Stimulated activated naive B cell treated with anti-CD40 and anti-IgM and Interleukin-4, amounts not matched to agents 10 μg/mL and 1 μg/mL and 100 μg/mL, for 72 hours (primary cell): ENCODE results near the gene TBL2.
A peak's percentile ranks its signal among the peaks of the same experiment; 100 is the strongest.
"Not testable (repeated sequence)": the region's sequence is repeated elsewhere in the genome, so short reads cannot be mapped to it uniquely, and the experiment has no call there.

Experiments used
- ATAC-seq, 2 donors: fragments of 150-1000 bp; cut with Tn5 transposase; replicated peaks; 2 replicates each; pipeline ENCODE4 v1.10.0; 2021; ENCODE audit warnings: moderate library complexity in 1 of 2
- DNase-seq: peaks from one replicate; pipeline ENCODE4 v3.0.0; 2021
- H3K27ac Mint-ChIP-seq: one replicate; pipeline ENCODE4 v1.8.0; 2022; ENCODE audit warnings: mild to moderate bottlenecking, mixed read lengths
- H3K27me3 Mint-ChIP-seq, 2 donors: one replicate each; pipeline ENCODE4 v1.8.0; 2022; ENCODE audit warnings: mixed read lengths in 2 of 2
- H3K36me3 Mint-ChIP-seq, 2 donors: one replicate each; pipeline ENCODE4 v1.8.0; 2022; ENCODE audit warnings: mixed read lengths in 2 of 2, mild to moderate bottlenecking in 1 of 2
- H3K4me1 Mint-ChIP-seq, 2 donors: one replicate each; pipeline ENCODE4 v1.8.0; 2022; ENCODE audit warnings: mixed read lengths in 2 of 2, mild to moderate bottlenecking in 1 of 2
- H3K4me3 Mint-ChIP-seq, 2 donors: one replicate each; pipeline ENCODE4 v1.8.0; 2022; ENCODE audit warnings: mild to moderate bottlenecking in 2 of 2, mixed read lengths in 2 of 2, moderate library complexity in 1 of 2
- H3K9me3 Mint-ChIP-seq, 2 donors: one replicate each; pipeline ENCODE4 v1.8.0; 2022; ENCODE audit warnings: mixed read lengths in 2 of 2, mild to moderate bottlenecking in 1 of 2

The TBL2 gene

DNA sequence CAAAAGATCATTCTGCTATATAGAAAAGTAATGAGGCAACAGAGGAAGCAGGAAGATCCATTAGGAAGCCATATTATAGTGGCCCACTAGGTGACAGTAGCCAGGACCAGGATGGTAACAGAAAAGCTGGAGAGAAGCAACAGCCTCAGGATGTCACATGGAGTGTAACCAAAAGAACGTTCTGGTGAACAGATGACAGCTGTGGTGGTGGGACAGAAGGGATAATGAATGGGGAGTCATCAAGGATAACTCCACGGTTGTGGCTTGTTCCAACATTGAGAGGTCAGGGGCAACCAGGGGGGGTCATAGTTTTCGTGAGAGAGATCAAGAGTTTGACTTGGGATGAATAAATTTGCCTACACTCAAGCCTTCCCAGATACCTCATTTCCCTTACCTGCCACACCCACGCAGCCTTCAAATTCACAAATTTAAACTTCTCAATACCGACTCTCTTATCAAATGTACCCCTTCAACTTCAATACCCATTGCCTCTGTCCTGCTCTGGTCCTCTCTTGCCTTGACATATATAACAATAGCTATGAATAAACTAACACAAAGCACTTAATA is 9.3 kb downstream of the TBL2 start:
- peak overlapping the region; percentile 14 for H3K27ac Mint-ChIP-seq
- peaks cover 9 to 12% of the 10 kb centered on the region in 2 donors for H3K4me1 Mint-ChIP-seq
- no peaks in the 10 kb centered on the region for H3K27me3 Mint-ChIP-seq
- ATAC-seq (no peak), DNase-seq (no peak)
- H3K4me3 Mint-ChIP-seq, result no peak overlapping the region
- peaks cover 37 to 38% of the 10 kb centered on the region in 2 donors for H3K36me3 Mint-ChIP-seq
- no peaks in the 10 kb centered on the region for H3K9me3 Mint-ChIP-seq

DNA sequence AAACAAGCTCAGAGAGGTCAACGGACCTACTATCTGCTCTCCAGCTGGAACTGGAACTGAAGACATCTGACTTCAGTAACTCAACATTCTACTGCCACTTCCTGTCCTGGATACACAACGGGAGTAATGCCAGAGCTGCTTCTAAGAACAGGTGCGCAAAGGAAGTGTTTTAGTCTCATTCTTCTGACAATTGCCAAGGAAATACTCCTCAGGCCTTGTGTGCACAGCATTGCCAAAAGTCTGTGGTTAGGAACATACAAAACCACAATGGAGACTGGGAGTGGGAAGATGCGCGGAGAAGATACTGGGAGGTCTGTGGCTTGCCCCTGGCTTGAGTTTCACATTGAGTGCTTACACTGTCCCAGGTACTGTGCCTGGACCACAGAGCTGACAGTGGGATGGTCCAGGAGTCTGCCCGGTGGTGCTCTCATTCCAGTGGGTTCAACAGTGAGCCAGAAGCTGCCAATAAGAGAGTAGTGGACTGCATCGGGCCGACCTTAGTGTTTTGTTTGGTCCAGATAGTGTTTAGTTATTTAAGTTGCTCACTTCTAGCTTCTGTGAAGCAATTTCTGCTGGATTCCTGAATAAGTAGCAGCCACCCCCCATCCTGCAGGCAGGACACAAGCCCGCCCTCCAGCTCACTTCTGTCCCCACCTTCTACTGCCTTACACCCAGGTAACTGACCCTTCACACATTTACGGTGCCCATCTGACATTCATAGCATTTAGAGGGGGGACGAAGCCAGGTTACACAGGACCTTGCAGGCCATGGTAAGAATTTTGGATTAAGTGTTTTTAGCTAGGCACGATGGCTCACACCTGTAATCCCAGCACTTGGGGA is 10.3 kb downstream of the TBL2 start:
- ATAC-seq (no peak), DNase-seq (no peak)
- Mint-ChIP-seq H3K36me3 (peaks cover 30 to 34% of the 10 kb centered on the region in 2 donors), H3K4me1 (peaks cover 7 to 12% of the 10 kb centered on the region in 2 donors), H3K9me3 (no peaks in the 10 kb centered on the region), H3K27ac (no peak overlapping the region), H3K4me3 (no peak overlapping the region), H3K27me3 (no peaks in the 10 kb centered on the region)

GRCh38 chr7:73567140-73567539 is 11.2 kb downstream of the TBL2 start:
- no peaks in the 10 kb centered on the region for H3K27me3 Mint-ChIP-seq
- H3K4me3 Mint-ChIP-seq, result no peak overlapping the region
- no peaks in the 10 kb centered on the region for H3K9me3 Mint-ChIP-seq
- no peak overlapping the region for H3K27ac Mint-ChIP-seq
- no peak for ATAC-seq
- H3K4me1 Mint-ChIP-seq, result peaks cover 7 to 12% of the 10 kb centered on the region in 2 donors
- H3K36me3 Mint-ChIP-seq, result peaks cover 22 to 25% of the 10 kb centered on the region in 2 donors
- DNase-seq, result no peak

DNA sequence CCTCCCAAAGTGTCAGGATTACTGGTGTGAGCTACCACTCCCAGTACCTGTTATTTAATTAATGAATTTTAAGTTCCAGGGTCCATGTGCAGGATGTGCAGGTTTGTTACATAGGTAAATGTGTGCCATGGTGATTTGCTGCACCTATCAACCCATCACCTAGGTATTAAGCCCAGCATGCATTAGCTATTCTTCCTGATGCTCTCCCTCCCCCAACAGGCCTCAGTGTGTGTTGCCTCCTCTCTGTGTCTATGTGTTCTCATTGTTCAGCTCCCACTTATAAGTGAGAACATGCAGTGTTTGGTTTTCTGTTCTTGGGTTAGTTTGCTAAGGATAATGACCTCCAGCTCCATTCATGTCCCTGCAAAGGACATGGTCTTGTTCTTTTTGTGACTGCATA is 11.9 kb downstream of the TBL2 start:
- H3K36me3 Mint-ChIP-seq, result peaks cover 21 to 22% of the 10 kb centered on the region in 2 donors
- not testable (repeated sequence) for H3K27me3 Mint-ChIP-seq, DNase-seq, H3K9me3 Mint-ChIP-seq, H3K27ac Mint-ChIP-seq
- H3K4me1 Mint-ChIP-seq, result peaks cover 7 to 12% of the 10 kb centered on the region in 2 donors
- H3K4me3 Mint-ChIP-seq, result peak overlapping the region; percentile 31 to 71
- peak; percentile 31 to 49 for ATAC-seq

DNA sequence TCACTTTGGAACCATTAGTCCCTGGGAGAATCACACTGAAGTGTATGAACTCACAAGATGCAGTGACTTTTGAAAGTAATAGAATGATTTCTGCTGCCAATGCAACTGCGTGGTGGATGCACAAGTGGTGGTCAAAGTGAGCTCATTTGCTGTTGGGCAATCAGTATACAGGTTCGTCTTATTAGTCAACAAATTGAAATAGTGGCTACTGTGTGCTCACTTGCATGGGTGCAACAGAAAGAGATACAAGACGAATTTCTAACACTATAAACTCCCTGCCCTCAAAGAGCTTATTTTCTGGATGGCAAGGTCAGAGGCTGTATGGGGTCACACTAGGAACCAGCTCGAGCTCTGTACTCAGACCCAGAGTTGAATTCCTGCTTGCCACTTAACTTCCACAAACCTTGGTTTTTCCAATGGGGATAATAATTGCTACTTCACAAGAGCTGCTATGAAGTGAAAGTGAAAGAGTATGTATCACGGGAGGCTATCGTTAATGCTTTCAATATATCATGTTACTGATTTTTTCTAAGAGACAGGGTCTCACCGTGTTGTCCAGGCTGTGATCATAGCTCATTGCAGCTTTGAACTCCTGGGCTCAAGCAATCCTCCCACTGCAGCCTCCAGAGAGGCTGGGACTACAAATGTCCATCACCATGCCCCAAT is 12.6 kb downstream of the TBL2 start:
- Mint-ChIP-seq H3K27ac (no peak overlapping the region), H3K9me3 (no peaks in the 10 kb centered on the region), H3K36me3 (peaks cover 15 to 17% of the 10 kb centered on the region in 2 donors), H3K4me1 (peaks cover 8 to 12% of the 10 kb centered on the region in 2 donors), H3K27me3 (no peaks in the 10 kb centered on the region), H3K4me3 (peak overlapping the region; percentile 31 to 71)
- ATAC-seq (peak in 1 of 2 donors; percentile 33), DNase-seq (no peak)

GRCh38 chr7:73560109-73560835 is 18.1 kb downstream of the TBL2 start:
- Mint-ChIP-seq H3K9me3 (no peaks in the 10 kb centered on the region), H3K36me3 (peaks cover 5 to 6% of the 10 kb centered on the region in 2 donors), H3K4me1 (peaks cover 20 to 32% of the 10 kb centered on the region in 2 donors), H3K4me3 (no peak overlapping the region), H3K27me3 (peaks cover 0 to 5% of the 10 kb centered on the region in 2 donors), H3K27ac (no peak overlapping the region)
- ATAC-seq (no peak), DNase-seq (no peak)

DNA sequence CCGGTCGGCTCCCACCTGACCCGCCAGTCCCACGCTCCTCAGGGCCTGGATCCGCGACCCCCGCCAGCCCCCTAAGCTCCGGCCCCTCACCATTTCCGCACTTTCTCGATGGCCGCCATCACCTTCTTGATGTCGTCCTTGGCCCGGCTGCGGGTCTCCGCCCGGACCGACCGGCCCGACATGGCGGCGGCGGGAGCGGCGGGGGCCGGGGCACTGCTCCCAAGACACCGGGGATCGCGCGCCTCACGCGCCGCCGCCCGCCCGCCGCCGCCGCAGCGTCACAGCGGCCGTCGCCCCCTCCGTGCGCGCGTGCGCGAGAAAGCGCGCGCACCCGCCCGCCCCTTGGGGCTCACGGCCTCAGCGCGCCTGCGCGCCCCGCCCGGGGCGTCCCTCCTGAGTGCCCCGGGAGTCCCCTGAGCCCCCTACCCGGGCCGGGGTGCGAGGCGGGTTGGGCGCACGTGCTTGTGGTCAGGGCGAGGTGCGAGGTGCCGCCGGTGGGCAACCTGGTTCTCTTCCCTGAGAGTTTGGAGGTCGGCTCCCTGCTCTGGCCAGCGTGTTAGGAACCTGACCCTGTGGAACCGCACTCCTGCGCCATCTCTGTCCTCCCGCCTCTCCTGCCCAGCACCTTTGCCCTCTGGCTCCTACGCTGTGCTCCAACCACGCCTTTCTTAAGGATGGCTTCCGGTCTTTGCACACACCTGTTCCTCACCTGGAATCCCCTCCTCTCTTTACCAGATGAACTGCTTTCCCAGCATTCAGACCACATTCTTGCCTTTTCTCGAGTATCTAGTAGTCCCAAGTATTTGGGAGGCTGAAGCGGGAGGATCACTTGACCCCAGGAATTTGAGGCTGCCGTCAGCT is 20.8 kb downstream of the TBL2 start, which contains the start of gene BCL7B:
Gene BCL7B (minus strand): TSS at position 294 of the 861 bp plus-strand sequence. CDS start 112 bp downstream, at position 182.
- ATAC-seq (peak; percentile 57 to 75), DNase-seq (peak; percentile 79)
- Mint-ChIP-seq H3K9me3 (no peaks in the 10 kb centered on the region), H3K27me3 (peaks cover 0 to 5% of the 10 kb centered on the region in 2 donors), H3K4me1 (peaks cover 25 to 43% of the 10 kb centered on the region in 2 donors), H3K27ac (peak within 1 kb of the TSS; percentile 98), H3K36me3 (peaks cover 8 to 15% of the 10 kb centered on the region in 2 donors), H3K4me3 (peak within 1 kb of the TSS; percentile 93 to 94)

- DNase-seq (peak; percentile 91), ATAC-seq (peak; percentile 92)
- Mint-ChIP-seq H3K9me3 (no peaks in the 10 kb centered on the region), H3K4me3 (peak overlapping the region; percentile 93 to 94), H3K27ac (peak overlapping the region; percentile 98), H3K36me3 (peaks cover 9 to 18% of the 10 kb centered on the region in 2 donors), H3K4me1 (peaks cover 27 to 43% of the 10 kb centered on the region in 2 donors), H3K27me3 (peaks cover 0 to 5% of the 10 kb centered on the region in 2 donors)
These were observed 21.3 kb downstream of the TBL2 start for GRCh38 chr7:73557108-73557396.

DNA sequence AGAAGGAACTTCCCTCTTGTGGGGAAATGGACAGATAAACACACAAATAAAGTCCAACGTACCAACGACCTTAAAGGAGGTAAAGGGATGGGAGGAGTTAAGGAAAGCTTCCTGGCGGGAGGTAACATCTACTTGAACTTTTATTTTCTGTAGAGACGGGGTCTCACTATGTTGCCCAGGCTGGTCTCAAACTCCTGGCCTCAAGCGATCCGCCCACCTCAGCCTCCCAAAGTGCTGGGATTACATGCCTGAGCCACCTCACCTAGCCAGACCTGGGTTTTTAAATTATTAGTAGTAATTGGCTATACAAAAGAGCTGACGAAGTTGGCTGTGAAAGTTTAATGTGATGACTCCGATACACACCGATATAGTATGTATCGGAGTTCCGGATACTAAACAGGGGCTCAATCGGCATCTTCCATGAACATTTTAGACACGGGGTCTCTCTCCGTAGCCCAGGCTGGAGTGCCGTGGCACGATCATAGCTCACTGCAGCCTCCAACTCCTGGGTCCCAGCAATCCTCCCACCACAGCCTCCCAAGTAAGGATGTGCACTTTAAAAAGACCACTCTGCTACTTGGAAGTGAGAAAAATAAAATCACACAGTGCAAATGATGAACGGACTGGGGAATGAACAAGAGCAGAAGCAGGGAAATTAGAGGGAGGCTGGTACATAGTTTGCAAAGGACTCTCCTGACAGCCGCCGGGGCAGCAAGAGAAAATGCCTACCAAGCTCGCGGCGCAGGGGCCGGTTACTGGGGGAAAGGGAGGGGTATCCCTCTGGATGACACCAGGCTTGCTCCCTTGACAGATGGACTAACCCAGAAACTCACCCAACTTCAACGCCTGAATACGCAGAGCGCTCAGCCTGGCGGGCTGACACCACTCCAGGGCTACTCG is 21.9 kb downstream of the TBL2 start:
- DNase-seq (no peak), ATAC-seq (no peak)
- Mint-ChIP-seq H3K4me1 (peaks cover 28 to 43% of the 10 kb centered on the region in 2 donors), H3K27ac (peak overlapping the region; percentile 93), H3K27me3 (peaks cover 0 to 5% of the 10 kb centered on the region in 2 donors), H3K4me3 (peak overlapping the region; percentile 93 to 94), H3K36me3 (peaks cover 9 to 19% of the 10 kb centered on the region in 2 donors), H3K9me3 (no peaks in the 10 kb centered on the region)

DNA sequence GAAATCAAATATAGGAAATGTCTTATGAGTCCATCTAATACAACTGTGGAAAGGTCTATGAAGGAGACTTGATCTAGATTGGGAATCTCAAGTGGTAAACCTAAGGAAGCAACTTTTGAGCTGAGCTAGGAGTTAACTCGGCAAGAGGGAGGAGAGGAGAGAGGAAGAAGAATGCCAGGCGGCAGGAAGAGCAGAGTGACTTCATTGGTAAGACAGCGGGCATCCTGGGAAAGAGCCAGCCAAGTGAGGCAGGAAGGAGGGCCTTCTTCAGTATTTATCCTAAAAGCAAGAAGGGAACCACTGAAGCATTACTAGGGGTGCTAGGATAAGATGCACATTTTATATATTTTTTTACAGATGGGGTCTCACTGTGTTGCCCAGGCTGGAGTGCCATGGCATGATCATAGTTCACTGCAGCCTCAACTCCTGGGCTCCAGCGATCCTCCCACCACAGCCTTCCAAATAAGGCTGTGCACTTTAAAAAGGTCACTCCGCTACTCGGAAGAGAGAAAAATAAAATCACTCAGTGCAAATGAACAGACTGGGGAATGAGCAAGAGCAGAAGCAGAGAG is 22.9 kb downstream of the TBL2 start:
- H3K27ac Mint-ChIP-seq, result peak overlapping the region; percentile 82
- H3K36me3 Mint-ChIP-seq, result peaks cover 9 to 23% of the 10 kb centered on the region in 2 donors
- H3K4me1 Mint-ChIP-seq, result peaks cover 24 to 40% of the 10 kb centered on the region in 2 donors

GRCh38 chr7:73550093-73550492 is 28.3 kb downstream of the TBL2 start:
- H3K4me3 Mint-ChIP-seq, H3K9me3 Mint-ChIP-seq, H3K27ac Mint-ChIP-seq, H3K27me3 Mint-ChIP-seq, ATAC-seq, DNase-seq: not testable (repeated sequence)
- Mint-ChIP-seq H3K36me3 (peaks cover 26 to 48% of the 10 kb centered on the region in 2 donors), H3K4me1 (peaks cover 9 to 20% of the 10 kb centered on the region in 2 donors)

More for the DNA sequence above, 22.9 kb downstream of the TBL2 start:
- peak overlapping the region; percentile 93 to 94 for H3K4me3 Mint-ChIP-seq
- no peak for DNase-seq
- no peak for ATAC-seq
- no peaks in the 10 kb centered on the region for H3K9me3 Mint-ChIP-seq
- peaks cover 0 to 2% of the 10 kb centered on the region in 2 donors for H3K27me3 Mint-ChIP-seq

- no peak overlapping the region for H3K4me3 Mint-ChIP-seq
- peaks cover 24 to 42% of the 10 kb centered on the region in 2 donors for H3K36me3 Mint-ChIP-seq
- DNase-seq (no peak), ATAC-seq (no peak)
- H3K27ac Mint-ChIP-seq, result no peak overlapping the region
- H3K4me1 Mint-ChIP-seq, result peaks cover 6 to 11% of the 10 kb centered on the region in 2 donors
- H3K27me3 Mint-ChIP-seq, result no peaks in the 10 kb centered on the region
- no peaks in the 10 kb centered on the region for H3K9me3 Mint-ChIP-seq
These were observed 29.2 kb downstream of the TBL2 start for GRCh38 chr7:73549176-73549575.
